OCI-LY7 (cell line): ENCODE measurements around the gene ALKBH2. TPM values are rescaled to one million over a fixed set of nuclear protein-coding genes. Genes with fewer than 3 reads are reported as not detected.
A peak's percentile ranks its signal among the peaks of the same experiment; 100 is the strongest.

Experiments
- BruUV-seq: library from RNA; stranded (reverse); fragments of 400-500 nt; replicated peaks from 2 replicates; lab custom pipeline; 2021; lab: Mats Ljungman, UMichigan
- CTCF ChIA-PET: fragments of 300-600 bp; sonication (Branson Sonifier 250); formaldehyde crosslinking; loops from one replicate; lab custom pipeline; 2022; ENCODE audit warnings: antibody characterized with exemption; ENCODE audit not compliant: unreplicated experiment; lab: Charles Lee
- POLR2A ChIA-PET: fragments of 300-600 bp; sonication (Branson Sonifier 250); formaldehyde crosslinking; loops from one replicate; lab custom pipeline; 2022; ENCODE audit warnings: antibody characterized with exemption; lab: Charles Lee
- DNase-seq: peaks from one replicate; pipeline ENCODE4 v3.0.0-alpha.2; 2015; ENCODE audit warnings: low spot score
- H2AFZ ChIP-seq: fragments of 200-600 bp; sonication (generic), shearing (Covaris generic); 2 replicates; pipeline ENCODE4 v1.6.1; 2014; ENCODE audit warnings: mild to moderate bottlenecking, antibody characterized with exemption, low read length, moderate library complexity
- H3K27ac ChIP-seq: fragments of 200-600 bp; sonication (generic); 2 replicates; pipeline ENCODE4 v1.5.1; 2014; ENCODE audit warnings: mixed run types, low read depth, mild to moderate bottlenecking, moderate library complexity, low read length, inconsistent platforms; ENCODE audit not compliant: poor library complexity, severe bottlenecking
- H3K36me3 ChIP-seq: fragments of 200-600 bp; sonication (generic); 2 replicates; pipeline ENCODE4 v1.6.1; 2014; ENCODE audit warnings: mild to moderate bottlenecking, antibody characterized with exemption, low read length, moderate library complexity, mixed read lengths; ENCODE audit not compliant: insufficient read depth
- H3K4me1 ChIP-seq: fragments of 200-600 bp; sonication (generic); 2 replicates; pipeline ENCODE4 v1.5.1; 2014; ENCODE audit warnings: mild to moderate bottlenecking, low read length; ENCODE audit not compliant: insufficient read depth, poor library complexity, severe bottlenecking
- H3K4me2 ChIP-seq: fragments of 200-600 bp; sonication (generic); 2 replicates; pipeline ENCODE4 v1.6.1; 2014; ENCODE audit warnings: mild to moderate bottlenecking, low read length
- H3K4me3 ChIP-seq: fragments of 200-600 bp; sonication (generic); 2 replicates; pipeline ENCODE4 v1.5.1; 2014; ENCODE audit warnings: mild to moderate bottlenecking, low read depth, low read length; ENCODE audit not compliant: poor library complexity, severe bottlenecking
- H3K79me2 ChIP-seq: fragments of 200-600 bp; sonication (generic); 2 replicates; pipeline ENCODE4 v1.6.1; 2016; ENCODE audit warnings: low read depth, mild to moderate bottlenecking, low read length, moderate library complexity, mixed read lengths; ENCODE audit not compliant: insufficient read depth
- H3K9me2 ChIP-seq: fragments of 200-600 bp; sonication (generic); 2 replicates; pipeline ENCODE4 v1.6.1; 2016; ENCODE audit warnings: mild to moderate bottlenecking, low read length, mixed read lengths; ENCODE audit not compliant: insufficient read depth
- H3K9me3 ChIP-seq: fragments of 200-600 bp; sonication (generic); 2 replicates; pipeline ENCODE4 v1.6.1; 2014; ENCODE audit warnings: mild to moderate bottlenecking, mixed run types, low read length, mixed read lengths
- H4K20me1 ChIP-seq: fragments of 200-600 bp; sonication (generic); 2 replicates; pipeline ENCODE4 v1.6.1; 2014; ENCODE audit warnings: mild to moderate bottlenecking, antibody characterized with exemption, low read length, moderate library complexity, mixed read lengths; ENCODE audit not compliant: insufficient read depth
- CTCF ChIP-seq: fragments of 200-600 bp; sonication (generic); conservative IDR thresholded peaks from 2 replicates; pipeline ENCODE4 v1.5.1; 2014; ENCODE audit warnings: mild to moderate bottlenecking, antibody characterized with exemption, low read length, moderate library complexity, mixed read lengths
- EZH2phosphoT487 ChIP-seq: fragments of 200-600 bp; sonication (generic); IDR thresholded peaks from 2 replicates; pipeline ENCODE4 v1.6.1; 2018; ENCODE audit warnings: low read depth, borderline replicate concordance, mild to moderate bottlenecking, mixed run types, antibody characterized with exemption, low read length, moderate library complexity, mixed read lengths
- intact Hi-C: fragments of 100-400 bp; cut with micrococcal nuclease; formaldehyde crosslinking; loops from one replicate; pipeline ENCODE4 v1.10.0; 2022; ENCODE audit not compliant: unreplicated experiment
- total RNA-seq, 2 experiments: library from RNA; depleted of rRNA in 1 of 2; stranded (reverse); fragments of >200 nt in 1 of 2; shearing (Covaris generic) in 1 of 2; gene quantifications; 2 replicates each; pipeline ENCODE4 v1.2.3, GENCODE V29; 2014 to 2022

ALKBH2 gene
- total RNA-seq, 2 experiments from 2014 or later = 70.3 to 111 TPM

GRCh38 chr12:109065154-109065852 is 28.0 kb downstream of the ALKBH2 start:
- Histone ChIP-seq H3K4me3 (no peak overlapping the region), H3K9me2 (no peaks in the 10 kb centered on the region), H3K4me1 (peaks cover 63% of the 10 kb centered on the region), H3K79me2 (peaks cover 7% of the 10 kb centered on the region; the same call in 1 of the 2 replicates), H3K9me3 (peaks cover 16% of the 10 kb centered on the region), H4K20me1 (no peaks in the 10 kb centered on the region), H3K27ac (peak overlapping the region; percentile 94), H2AFZ (no peak overlapping the region; the same call in 1 of the 2 replicates), H3K4me2 (no peak overlapping the region), H3K36me3 (peaks cover 65% of the 10 kb centered on the region)
- ChIA-PET CTCF (no interaction called here), POLR2A (interaction anchor here (1.0 to 1.3 kb wide), 2 partner anchors 12 to 20 kb away, joined by 3 to 5 read pairs; no protein-coding TSS in a partner anchor)
- BruUV-seq = no TSS peak
- intact Hi-C loops = no loop called here
- no peak for DNase-seq
- no peak for TF ChIP-seq EZH2phosphoT487

- H3K27ac ChIP-seq = peak overlapping the region; percentile 94
- POLR2A ChIA-PET = interaction anchor here (0.6 to 1.4 kb wide), 6 partner anchors 10 to 428 kb away, joined by 3 to 5 read pairs (median 3); no protein-coding TSS in a partner anchor
- H3K9me3 ChIP-seq = peaks cover 16% of the 10 kb centered on the region
- intact Hi-C loops = loop anchor here (5.0 kb wide), 1 partner anchor 502 kb away; the partner anchor contains the start of genes ISCU and SART3
- no peaks in the 10 kb centered on the region for H4K20me1 ChIP-seq
- no peak overlapping the region for H3K4me3 ChIP-seq
- H3K36me3 ChIP-seq = peaks cover 63% of the 10 kb centered on the region
- CTCF ChIA-PET = no interaction called here
- H3K9me2 ChIP-seq = no peaks in the 10 kb centered on the region
- peaks cover 74% of the 10 kb centered on the region for H3K4me1 ChIP-seq
- DNase-seq = no peak
- no peak overlapping the region for H2AFZ ChIP-seq
- TF ChIP-seq EZH2phosphoT487 (no peak), CTCF (no peak)
- peak overlapping the region; percentile 14 for H3K4me2 ChIP-seq
- peaks cover 8% of the 10 kb centered on the region; the same call in 1 of the 2 replicates for H3K79me2 ChIP-seq
- no TSS peak for BruUV-seq
Observed at GRCh38 chr12:109064143-109064542, 29.1 kb downstream of the ALKBH2 start.

GRCh38 chr12:109058773-109059172 is 34.5 kb downstream of the ALKBH2 start:
- Histone ChIP-seq H3K4me2 (no peak overlapping the region), H2AFZ (no peak overlapping the region), H3K9me3 (peaks cover 7% of the 10 kb centered on the region), H3K4me1 (peaks cover 88% of the 10 kb centered on the region), H3K36me3 (peaks cover 56% of the 10 kb centered on the region), H4K20me1 (no peaks in the 10 kb centered on the region), H3K9me2 (no peaks in the 10 kb centered on the region), H3K27ac (peak overlapping the region; percentile 94), H3K4me3 (no peak overlapping the region), H3K79me2 (peaks cover 37% of the 10 kb centered on the region)
- intact Hi-C loops = no loop called here
- POLR2A ChIA-PET = interaction anchor here (0.7 kb wide), 1 partner anchor 256 kb away, joined by 4 read pairs; no protein-coding TSS in a partner anchor
- no peak for TF ChIP-seq EZH2phosphoT487
- no peak for TF ChIP-seq CTCF
- CTCF ChIA-PET = no interaction called here
- no peak for DNase-seq
- no TSS peak for BruUV-seq
